Vagina (tissue), 2 donors: Measurements from ENCODE around the gene ZDBF2.

Source experiments
- POLR2A ChIP-seq, 2 donors: fragments of 450-650 bp; IDR thresholded peaks; one replicate each; pipeline ENCODE4 v1.6.1; 2017; ENCODE audit warnings: antibody characterized with exemption in 2 of 2, mild to moderate bottlenecking in 2 of 2, moderate library complexity in 2 of 2
- POLR2AphosphoS5 ChIP-seq, 2 donors: sonication (generic); formaldehyde crosslinking; IDR thresholded peaks; one replicate each; pipeline ENCODE4 v1.9.0; 2017; ENCODE audit warnings: antibody characterized with exemption in 2 of 2, mild to moderate bottlenecking in 2 of 2, low read depth in 1 of 2; ENCODE audit not compliant: insufficient read depth in 1 of 2
- TF ChIP-seq, protein P1 (sequence below), 3 experiments: fragments of 450-650 bp in 2 of 3; fragments of 200-600 bp in 1 of 3; sonication (generic) in 1 of 3; IDR thresholded peaks; one replicate each; pipeline ENCODE4 v1.5.1; 2017 to 2019; ENCODE audit warnings: antibody characterized with exemption in 3 of 3, mild to moderate bottlenecking in 2 of 3, moderate library complexity in 2 of 3

DNA sequence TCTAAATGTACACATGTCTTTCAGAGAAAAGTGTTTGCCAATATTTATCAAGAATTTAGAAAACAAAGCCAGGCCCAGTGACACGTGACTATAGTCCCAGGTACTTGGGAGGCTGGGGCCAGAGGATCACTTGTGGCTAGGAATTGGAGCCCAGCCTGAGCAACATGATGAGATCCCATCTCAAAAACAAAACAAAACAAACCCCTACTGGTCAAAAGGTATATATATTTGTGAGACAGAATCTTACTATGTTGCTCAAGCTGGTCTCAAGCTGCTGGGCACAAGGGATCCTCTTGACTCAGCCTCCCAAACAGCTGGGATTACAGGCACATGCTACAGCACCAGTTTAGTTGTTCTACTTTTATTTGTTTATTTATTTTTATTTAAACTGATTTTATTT is 79.2 kb downstream of the ZDBF2 start:
- TF ChIP-seq POLR2A (IDR thresholded peaks at IDR 0.05) (no peak), POLR2AphosphoS5 (IDR thresholded peaks at IDR 0.05; ENCODE audit: insufficient read depth in 1 of 2, low read depth in 1 of 2) (no peak)
- TF ChIP-seq, protein P1, sequence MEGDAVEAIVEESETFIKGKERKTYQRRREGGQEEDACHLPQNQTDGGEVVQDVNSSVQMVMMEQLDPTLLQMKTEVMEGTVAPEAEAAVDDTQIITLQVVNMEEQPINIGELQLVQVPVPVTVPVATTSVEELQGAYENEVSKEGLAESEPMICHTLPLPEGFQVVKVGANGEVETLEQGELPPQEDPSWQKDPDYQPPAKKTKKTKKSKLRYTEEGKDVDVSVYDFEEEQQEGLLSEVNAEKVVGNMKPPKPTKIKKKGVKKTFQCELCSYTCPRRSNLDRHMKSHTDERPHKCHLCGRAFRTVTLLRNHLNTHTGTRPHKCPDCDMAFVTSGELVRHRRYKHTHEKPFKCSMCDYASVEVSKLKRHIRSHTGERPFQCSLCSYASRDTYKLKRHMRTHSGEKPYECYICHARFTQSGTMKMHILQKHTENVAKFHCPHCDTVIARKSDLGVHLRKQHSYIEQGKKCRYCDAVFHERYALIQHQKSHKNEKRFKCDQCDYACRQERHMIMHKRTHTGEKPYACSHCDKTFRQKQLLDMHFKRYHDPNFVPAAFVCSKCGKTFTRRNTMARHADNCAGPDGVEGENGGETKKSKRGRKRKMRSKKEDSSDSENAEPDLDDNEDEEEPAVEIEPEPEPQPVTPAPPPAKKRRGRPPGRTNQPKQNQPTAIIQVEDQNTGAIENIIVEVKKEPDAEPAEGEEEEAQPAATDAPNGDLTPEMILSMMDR (IDR thresholded peaks at IDR 0.05) = no peak
